ENCODE data around the gene ZNF888.
"Not testable (repeated sequence)": the region's sequence is repeated elsewhere in the genome, so short reads cannot be mapped to it uniquely, and the experiment has no call there.

The ZNF888 gene

DNA sequence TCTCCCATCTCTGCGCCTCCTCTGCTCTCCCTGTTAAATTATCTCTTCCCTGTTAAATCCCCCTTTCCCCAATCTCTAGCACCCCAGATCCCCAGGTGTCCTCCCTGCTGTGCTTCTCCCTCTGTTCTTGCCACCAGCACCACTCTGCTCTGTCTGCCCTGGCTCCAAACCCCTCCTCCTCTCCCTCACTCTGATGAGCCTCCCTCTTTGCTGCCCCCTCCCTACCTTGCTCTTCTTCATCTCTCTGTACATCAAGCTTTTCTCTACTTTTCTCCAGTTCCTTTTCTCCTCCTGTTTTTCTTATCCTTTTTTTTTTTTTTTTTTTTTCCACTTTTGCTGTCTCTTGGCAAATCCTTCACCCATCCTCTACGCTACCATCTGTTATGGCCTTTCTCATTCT, 18.3 kb upstream of the ZNF888 start:
- not testable (repeated sequence) for DNase-seq

DNA sequence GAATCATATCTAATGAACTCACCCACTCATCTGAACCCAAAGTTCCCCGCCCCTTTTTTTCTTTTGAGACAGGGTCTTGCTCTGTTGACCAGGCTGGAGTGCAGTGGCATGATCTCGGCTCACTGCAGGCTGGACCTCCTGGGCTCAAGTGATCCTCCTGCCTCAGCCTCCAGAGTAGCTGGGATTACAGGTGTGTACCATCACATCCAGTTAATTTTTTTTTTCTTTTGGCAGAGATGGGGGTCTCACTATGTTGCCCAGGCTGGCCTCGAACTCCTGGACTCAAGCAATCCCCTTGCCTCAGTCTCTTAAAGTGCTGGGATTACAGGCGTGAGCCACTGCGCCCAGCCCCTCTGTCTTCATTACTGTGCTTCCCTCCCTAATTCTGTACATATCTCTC, 17.7 kb upstream of the ZNF888 start:
- not testable (repeated sequence) for DNase-seq

DNA sequence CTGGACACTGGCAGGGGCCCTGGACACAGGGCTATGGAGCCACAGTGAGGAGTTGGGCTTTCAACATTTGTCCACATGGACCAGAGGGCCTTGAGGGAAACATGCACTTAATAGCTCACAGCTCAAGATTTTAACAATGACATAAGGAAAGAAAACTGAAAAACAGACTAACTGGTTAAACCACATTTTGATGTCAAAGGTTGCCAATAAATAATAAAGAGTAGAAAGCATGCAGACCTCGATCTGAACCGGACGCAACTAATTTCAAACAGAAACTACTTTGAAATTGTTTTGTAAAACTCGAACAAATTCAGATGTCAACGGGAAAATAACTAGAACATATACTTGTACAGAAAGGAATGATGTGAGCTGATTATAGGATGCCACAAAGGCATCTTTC, 15.5 kb upstream of the ZNF888 start:
- no peak for DNase-seq

DNA sequence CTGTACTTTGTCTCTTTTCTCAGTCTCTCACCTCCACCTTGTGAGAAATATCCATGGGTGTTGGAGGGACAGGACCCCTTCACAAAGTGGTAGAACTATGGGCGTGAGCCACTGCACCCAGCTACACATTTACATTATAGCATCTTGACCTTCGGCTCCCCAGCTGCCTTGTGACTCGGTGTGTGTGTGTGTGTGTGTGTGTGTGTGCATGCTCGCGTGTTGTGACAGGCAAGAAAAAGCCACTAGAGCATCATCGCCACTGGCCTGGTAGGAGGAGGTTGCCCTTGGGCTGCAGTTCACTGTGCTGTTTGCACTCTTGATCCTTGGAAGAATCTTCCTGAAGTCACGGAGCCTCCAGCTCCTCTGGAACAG, 13.7 kb upstream of the ZNF888 start:
- DNase-seq: no peak

DNA sequence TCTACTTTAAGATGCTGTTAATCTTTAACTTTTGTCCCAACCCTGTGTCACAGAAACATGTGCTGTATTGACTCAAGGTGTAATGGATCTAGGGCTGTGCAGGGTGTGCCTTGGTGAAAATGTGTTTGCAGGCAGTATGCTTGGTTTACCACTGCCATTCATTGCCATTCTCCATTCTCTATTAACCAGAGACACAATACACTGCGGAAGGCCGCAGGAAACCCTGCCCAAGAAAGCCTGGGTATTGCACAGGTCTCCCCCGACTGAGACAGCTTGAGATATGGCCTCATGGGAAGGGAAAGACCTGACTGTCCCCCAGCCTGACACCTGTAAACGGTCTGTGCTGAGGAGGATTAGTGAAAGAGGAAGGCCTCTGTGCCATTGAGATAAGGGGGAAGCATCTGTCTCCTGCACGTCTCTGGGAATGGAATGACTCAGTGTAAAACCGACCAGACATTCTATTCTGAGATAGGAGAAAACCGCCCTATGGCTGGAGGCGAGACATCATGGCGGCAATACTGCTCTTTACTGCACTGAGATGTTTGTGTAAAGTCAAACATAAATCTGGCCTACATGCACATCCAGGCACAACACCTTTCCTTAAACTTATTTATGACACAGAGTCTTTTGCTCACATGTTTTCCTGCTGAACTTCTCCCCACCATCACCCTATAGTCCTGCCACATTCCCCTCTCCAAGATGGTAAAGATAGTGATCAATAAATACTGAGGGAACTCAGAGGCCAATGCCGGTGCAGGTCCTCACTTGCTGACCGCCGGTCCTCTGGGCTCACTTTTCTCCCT, 13.1 kb upstream of the ZNF888 start:
- no peak for DNase-seq

DNA sequence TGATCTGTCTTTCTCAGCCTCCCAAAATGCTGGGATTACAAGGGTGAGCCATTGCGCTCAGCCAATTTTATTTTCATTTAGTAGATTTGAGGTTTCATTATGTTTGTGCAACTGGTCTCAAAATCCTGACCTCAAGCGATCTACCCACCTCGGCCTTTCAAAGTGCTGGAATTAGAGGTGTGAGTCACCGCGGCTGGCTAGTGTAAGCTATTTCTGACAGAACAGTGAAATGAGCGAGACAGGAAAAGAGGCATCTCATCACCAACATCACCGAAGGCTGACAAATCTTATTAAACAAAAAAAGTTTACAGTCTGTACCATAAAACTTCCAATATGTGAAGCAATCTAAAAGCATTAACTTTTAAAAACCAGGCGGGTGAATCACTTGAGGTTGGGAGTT, 12.2 kb upstream of the ZNF888 start:
- no peak for DNase-seq

DNA sequence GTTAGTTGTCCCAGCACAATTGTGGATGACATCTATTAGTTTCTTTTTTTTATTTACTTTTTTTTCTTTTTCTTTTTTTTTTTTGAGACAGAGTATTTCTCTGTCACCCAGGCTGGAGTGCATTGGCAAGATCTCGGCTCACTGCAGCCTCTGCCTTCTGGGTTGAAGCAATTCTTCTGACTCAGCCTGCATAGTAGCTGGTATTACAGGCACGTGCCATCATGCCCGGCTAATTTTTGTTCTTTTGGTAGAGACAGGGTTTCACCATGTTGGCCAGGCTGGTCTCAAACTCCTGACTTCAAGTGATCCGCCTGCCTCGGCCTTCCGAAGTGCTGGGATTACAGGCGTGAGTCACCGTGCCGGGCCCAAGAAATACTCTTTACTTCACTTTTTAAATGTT, 1.4 kb upstream of the ZNF888 start:
- DNase-seq: not testable (repeated sequence)

DNA sequence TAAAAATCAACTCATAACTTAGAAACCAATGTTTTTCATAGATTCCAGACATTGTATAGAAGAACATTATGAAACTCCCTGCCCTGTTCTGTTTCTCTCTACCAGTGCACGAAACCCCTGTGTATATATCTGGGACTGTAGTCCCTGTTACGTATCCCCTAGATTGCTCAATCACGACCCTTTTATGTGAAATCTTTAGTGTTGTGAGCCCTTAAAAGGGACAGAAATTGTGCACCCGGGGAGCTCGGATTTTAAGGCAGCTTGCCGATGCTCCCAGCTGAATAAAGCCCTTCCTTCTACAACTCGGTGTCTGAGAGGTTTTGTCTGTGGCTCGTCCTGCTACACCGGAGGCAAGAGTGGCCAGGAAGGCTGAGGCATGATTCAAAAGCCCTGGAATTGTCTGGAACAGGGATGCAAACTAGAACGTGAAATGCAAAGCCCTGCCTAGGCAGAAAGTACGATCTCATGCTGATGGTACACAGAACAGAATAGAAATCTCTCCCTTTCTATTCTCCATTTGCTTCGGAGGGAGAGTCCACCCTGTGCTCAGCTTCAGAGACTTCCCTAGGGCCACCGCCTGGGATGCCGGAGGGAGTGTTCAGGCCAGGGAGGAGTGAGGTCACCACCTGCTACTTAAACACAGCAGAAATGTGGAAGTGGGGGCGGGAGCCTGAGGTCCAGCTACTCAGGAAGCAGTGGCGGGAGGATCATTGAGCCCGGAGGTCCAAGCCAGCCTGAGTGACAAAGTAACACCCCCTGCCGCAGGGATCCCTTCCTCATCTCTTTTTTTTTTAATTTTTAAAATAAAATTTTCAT, 758 bp upstream of the ZNF888 start:
- no peak for DNase-seq

DNA sequence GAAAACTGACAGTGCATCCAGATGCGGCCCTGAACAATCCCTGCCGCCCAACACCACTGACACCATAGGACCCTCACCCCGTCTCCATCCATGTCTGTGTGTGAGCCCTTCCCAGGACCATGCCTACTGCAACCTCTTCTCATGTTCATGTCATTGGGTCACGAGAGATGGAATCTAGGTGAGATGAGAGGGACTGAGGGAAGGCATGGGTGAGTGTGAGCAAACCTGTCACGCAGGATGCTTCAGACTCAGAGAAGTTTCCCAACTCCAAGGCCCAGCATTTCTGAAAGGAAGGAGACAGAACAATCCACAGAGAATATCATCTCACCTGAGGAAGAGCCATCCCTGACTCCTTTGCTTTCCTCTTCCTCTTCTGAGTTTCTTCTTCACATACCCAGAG, 5.7 kb downstream of the ZNF888 start:
- DNase-seq: no peak

DNA sequence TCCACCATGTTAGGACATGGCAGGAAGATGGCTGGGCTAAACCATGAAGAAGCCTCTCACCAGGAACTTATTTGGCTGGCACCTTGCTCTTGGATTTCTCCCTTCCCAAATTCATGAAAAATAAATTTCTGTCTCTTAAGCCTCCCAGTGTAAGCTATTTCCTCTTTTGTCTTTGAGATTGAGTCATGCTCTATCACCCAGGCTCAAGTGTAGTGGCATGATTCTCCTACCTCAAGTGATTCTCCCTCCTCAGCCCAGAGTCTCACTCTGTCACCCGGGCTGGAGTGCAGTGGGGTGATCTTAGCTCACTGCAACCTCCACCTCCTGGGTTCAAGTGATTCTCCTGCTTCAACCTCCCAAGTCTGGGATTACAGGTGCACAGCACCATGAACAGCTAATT, 12.6 kb downstream of the ZNF888 start:
- no peak for DNase-seq

DNA sequence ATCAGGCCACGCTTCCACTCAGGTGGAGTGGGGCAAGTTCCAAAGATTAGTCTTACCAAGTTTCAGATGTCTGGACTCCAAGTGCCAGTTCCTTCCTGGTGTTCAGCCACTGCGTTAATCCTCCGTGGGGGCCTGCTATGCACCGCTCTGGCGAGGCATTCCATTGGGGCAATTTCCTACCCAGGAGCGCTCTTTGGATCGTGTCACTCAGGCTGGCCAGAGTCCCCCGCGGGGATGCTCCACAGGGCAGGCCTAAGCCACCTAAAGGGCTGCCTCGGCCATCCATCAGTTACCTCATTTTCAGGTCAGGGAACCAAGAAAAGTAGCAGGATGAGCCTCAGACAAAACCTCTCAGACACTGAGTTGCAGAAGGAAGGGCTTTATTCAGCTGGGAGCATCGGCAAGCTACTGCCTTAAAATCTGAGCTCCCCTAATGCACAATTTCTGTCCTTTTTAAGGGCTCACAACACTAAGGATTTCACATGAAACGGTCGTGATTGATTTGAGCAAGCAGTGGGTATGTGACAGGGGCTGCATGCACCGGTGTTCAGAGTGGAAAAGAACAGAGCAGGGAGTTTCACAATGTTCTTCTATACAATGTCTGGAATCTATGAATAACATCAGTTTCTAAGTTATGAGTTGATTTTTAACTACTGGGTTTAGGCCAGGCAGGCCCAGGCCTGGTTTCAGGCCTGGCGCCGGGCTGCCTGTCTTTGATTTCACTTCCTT, 19.0 kb downstream of the ZNF888 start:
- DNase-seq: not testable (repeated sequence)

DNA sequence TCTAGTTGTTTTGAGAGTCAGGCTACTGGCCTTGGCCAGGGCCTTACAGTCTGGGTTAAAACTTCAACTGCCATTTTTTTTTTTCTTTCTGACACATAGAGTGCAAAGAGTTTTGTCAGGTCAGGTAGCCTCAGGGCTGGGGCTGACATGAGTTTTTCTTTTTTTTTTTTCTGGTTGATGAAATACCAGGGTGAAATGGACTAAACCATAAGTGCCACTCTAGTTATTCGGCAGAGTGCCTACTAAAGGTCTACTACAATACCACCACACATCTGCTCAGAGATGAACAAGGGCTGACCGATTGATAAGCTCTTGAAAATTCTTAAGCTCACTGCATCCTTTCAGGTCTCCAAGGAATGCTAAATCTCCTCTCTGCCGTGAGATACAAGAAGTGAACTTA, 21.4 kb downstream of the ZNF888 start:
- DNase-seq: no peak

DNA sequence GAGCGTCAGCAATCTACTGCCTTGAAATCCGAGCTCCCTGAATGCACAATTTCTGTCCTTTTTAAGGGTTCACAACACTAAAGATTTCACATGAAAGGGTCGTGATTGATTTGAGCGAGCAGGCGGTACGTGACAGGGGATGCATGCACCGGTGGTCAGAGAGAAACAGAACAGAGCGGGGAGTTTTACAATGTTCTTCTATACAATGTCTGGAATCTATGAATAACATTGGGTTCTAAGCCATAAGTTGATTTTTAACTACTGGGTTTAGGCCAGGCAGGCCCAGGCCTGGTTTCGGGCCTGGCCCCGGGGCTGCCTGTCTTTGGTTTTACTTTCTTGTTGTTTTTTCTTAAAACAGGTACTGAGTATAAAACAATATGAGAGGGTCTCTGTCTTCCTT, 24.6 kb downstream of the ZNF888 start:
- DNase-seq: not testable (repeated sequence)

DNA sequence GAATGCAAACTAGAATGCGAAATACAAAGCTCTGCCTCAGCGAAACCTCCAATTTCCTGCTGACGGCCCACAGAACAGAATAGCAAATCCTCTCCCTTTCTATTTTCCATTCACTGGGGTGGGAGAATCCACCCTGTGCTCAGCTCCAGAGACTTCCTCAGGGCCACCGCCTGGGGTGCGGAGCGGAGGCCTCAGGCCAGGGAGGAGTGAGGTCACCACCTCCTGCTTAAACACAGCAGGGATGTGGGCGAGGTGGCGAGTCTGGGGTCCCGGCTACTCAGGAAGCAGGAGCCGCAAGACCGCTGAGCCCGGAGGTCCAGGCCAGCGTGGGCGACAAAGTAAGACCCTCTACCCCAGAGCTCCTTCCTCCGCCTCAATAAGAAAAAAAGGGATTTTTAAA, 25.1 kb downstream of the ZNF888 start:
- no peak for DNase-seq

DNA sequence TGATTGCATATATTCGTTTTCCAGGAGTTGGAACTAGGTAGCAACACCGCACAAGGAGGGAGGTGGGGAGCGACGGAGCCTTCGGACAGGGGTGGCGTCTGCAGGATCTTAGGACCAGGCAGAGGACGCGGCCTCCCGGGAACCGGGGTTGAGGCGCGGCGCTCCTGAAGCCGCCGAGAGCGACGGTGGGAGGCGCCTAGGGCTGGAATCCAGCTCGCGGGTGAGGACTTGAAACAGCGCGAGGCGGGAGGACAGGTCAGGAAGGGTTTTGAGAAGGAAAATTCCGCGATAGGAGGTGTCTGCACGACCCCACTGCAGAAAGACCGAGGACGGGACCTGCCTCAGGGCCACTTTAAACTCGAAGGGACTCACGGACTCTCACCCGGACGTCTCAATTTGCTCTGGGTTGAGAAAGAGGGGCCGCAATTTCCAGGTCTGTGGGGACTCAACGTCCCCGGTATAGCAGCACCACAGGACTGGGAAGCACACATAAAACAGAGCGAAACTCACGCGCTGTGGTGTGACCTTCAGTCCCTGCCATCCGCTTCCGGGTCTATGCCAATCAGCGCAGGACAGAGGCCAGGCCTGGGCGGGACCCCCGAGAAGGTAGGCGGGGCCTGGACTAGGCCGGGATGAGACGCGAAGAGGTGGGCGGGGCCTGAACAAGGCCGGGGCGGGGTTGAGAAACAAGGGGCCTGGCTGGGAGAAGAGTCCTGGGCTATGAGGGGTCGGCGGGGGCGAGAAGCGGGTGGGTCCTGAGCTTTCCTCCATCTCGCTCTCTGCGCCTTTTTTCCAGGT, 25.9 kb downstream of the ZNF888 start, which contains the start of gene ZNF320:
Gene ZNF320, minus strand, starts transcription at position 498 of the 798 bp plus-strand sequence. CDS start 7,380 bp downstream, outside the sequence.
- DNase-seq: peak; percentile 92

DNA sequence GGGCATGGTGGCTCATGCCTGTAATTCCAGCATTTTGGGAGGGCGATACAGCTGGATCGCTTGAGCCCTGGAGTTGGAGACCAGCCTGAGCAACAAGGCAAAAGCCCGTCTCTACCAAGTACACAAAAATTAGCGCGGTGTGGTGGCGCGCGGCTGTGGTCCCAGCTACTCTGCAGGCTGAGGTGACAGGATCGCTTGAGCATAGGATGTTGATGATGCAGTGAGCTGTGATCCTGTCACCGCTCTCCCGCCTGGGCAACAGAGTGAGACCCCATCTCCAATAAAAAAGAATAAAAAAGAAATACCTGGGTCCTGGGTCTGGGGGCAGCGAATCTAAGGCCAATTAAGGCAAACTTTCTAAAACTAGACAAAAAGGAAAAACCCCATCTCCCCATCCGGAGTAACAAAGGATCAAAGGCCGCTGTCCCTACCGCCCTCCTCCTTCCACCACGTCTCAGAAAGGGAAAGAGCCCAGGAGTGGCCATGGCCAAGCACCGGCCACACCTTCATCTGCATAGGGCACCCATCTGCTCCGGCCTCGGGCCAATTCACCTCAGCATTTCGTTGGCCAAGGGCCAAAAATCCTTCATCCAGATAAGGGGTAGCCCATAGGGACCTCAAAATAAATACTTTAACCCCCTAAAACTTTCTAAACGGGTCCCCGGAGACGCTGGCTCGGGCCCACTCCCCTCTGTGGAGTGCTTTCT, 26.6 kb downstream of the ZNF888 start:
- DNase-seq: no peak

DNA sequence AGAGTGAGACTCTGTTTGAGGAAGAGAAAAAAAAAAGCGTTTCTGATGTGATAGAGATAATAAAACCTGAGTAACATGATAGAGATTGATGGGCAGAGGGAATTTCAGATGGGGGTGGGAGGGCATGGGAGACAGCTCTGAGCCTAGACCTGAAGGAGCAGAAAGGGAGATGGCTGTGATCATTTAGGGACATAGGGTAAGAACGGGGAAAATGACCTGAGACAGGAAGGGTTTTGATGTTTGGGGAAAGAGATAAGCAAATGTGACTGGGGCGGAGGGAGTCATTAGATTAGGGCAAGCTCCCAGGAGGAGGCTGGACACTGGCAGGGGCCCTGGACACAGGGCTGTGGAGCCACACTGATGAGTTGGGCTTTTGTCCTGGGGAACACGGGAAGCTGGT, 31.9 kb downstream of the ZNF888 start:
- DNase-seq: no peak

DNA sequence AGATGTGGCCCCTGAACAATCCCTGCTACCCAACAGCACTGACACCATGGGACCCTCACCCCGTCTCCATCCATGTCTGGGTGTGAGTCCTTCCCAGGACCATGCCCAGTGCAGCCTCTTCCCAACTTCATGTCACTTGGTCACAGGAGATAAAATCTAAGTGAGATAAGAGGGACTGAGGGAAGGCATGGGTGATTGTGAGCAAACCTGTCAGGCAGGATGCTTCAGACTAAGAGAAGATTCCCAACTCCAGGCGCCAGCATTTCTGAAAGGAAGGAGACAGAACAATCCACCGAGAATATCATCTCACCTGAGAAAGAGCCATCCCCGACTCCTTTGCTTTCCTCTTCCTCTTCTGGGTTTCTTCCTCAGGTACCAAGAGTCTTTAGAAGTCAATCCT, 33.3 kb downstream of the ZNF888 start:
- no peak for DNase-seq

DNA sequence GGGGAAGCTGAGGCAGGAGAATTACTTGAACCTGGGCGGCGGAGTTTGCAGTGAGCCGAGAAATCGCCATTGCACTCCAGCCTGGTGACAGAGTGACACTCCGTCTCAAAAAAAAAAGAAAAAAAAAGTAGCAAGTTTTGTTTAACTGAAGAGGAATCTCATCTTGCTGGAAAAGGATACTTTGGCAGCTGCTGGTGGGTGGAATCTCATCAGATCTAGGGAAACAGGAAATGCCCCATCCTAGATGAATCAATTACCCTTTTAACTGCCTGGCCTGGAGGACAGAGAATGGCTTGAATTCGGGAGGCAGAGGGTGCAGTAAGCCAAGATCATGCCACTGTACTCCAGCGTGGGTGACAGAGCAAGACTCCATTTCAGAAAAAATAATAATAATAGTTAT, 34.2 kb downstream of the ZNF888 start:
- no peak for DNase-seq

DNA sequence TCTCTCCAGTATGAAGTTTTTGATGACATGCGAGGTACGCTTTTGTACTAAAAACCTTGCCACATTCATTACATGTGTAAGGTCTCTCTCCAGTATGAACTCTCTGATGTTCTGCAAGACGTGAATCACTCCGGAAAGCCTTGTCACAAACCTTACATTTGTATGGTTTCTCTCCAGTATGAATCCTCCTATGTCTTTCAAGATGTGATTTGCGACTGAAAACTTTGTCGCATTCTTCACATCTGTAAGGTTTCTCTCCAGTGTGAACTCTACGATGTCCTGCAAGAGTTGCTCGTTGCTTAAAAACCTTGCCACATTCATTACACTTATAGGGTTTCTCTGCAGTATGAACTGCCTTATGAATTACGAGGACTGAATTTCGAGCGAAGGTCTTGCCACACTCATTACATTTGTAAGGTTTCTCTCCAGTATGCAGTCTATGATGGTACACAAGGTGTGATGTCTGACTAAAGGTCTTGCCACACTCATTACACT, 42.3 kb downstream of the ZNF888 start:
- no peak for DNase-seq

DNA sequence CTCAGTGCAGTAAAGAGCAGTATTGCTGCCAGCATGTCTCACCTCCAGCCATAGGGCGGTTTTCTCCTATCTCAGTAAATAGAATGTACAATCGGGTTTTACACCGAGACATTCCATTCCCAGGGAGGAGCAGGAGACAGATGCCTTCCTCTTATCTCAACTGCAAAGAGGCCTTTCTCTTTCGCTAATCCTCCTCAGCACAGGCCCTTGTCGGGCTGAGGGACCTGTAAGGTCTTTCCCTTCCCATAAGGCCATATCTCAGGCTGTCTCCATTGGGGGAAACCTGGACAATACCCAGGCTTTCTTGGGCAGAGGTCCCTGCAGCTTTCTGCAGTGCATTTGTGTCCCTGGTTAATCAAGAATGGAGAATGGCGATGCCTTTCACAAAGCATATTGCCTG, 50.2 kb downstream of the ZNF888 start:
- not testable (repeated sequence) for DNase-seq

DNA sequence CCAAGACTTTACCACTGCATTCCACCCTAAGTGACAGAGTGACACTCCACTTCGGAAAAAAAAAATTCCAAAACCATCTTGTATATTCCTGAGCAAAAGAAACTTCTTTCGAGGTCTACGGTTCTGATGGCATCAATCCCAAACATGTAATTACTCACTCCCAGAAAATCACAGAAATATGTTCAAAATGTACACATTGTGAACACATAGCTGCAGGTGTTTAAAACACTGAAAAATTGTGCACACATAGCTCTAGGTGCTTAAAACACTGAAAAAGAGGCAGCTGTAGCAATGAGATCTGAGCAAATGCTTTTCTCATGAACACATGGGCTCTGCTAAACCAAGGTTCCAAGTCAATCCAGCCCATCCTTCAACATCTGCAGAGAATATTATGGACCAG, 51.8 kb downstream of the ZNF888 start:
- no peak for DNase-seq

Data from CD4-positive, alpha-beta T cell treated with Interleukin-6 for 4 hours (primary cell).